Parathyroid adenoma (tissue), 2 donors: Measurements from ENCODE around the gene KCNH5.

ENCODE experiments used
- H2AFZ ChIP-seq: fragments of 300-600 bp; sonication (generic); one replicate; pipeline ENCODE4 v1.7.0; 2017; ENCODE audit warnings: antibody characterized with exemption, mild to moderate bottlenecking
- H3K27ac ChIP-seq: fragments of 300-600 bp; sonication (generic); one replicate; pipeline ENCODE4 v1.7.0; 2017
- H3K27me3 ChIP-seq: fragments of 300-600 bp; sonication (generic); one replicate; pipeline ENCODE4 v1.7.0; 2017; ENCODE audit warnings: low read length; ENCODE audit not compliant: control insufficient read depth, insufficient read depth
- H3K36me3 ChIP-seq: fragments of 300-600 bp; sonication (generic); one replicate; pipeline ENCODE4 v1.7.0; 2017; ENCODE audit warnings: low read length; ENCODE audit not compliant: control insufficient read depth, insufficient read depth
- H3K4me1 ChIP-seq: fragments of 300-600 bp; sonication (generic); one replicate; pipeline ENCODE4 v1.7.0; 2017; ENCODE audit warnings: control low read depth
- H3K4me2 ChIP-seq: fragments of 300-600 bp; sonication (generic); one replicate; pipeline ENCODE4 v1.7.0; 2017; ENCODE audit warnings: low read length
- H3K4me3 ChIP-seq: fragments of 300-600 bp; sonication (generic); one replicate; pipeline ENCODE4 v1.7.0; 2017; ENCODE audit warnings: low read depth, low read length
- H3K79me2 ChIP-seq: fragments of 300-600 bp; sonication (generic); one replicate; pipeline ENCODE4 v1.7.0; 2017; ENCODE audit warnings: control low read depth
- H3K9ac ChIP-seq: fragments of 300-600 bp; sonication (generic); one replicate; pipeline ENCODE4 v1.7.0; 2017; ENCODE audit warnings: mild to moderate bottlenecking
- H3K9me3 ChIP-seq: fragments of 300-600 bp; sonication (generic); one replicate; pipeline ENCODE4 v1.7.0; 2017; ENCODE audit warnings: low read length; ENCODE audit not compliant: control insufficient read depth
- TF ChIP-seq, protein P1 (sequence below): fragments of 300-600 bp; sonication (generic); IDR thresholded peaks from one replicate; pipeline ENCODE4 v1.7.0; 2017; ENCODE audit warnings: antibody characterized with exemption, mild to moderate bottlenecking
- donor health status: primary hyperparathyroidism.

The KCNH5 gene

GRCh38 chr14:62665286-62665685, 380.0 kb downstream of the KCNH5 start:
- Histone ChIP-seq H3K79me2 (no peaks in the 10 kb centered on the region), H3K4me2 (no peak overlapping the region), H3K36me3 (no peaks in the 10 kb centered on the region), H3K4me3 (no peak overlapping the region), H3K27me3 (no peaks in the 10 kb centered on the region), H3K9me3 (no peaks in the 10 kb centered on the region), H3K27ac (no peak overlapping the region), H3K4me1 (no peaks in the 10 kb centered on the region), H2AFZ (no peak overlapping the region), H3K9ac (no peak overlapping the region)
- TF ChIP-seq, protein P1, sequence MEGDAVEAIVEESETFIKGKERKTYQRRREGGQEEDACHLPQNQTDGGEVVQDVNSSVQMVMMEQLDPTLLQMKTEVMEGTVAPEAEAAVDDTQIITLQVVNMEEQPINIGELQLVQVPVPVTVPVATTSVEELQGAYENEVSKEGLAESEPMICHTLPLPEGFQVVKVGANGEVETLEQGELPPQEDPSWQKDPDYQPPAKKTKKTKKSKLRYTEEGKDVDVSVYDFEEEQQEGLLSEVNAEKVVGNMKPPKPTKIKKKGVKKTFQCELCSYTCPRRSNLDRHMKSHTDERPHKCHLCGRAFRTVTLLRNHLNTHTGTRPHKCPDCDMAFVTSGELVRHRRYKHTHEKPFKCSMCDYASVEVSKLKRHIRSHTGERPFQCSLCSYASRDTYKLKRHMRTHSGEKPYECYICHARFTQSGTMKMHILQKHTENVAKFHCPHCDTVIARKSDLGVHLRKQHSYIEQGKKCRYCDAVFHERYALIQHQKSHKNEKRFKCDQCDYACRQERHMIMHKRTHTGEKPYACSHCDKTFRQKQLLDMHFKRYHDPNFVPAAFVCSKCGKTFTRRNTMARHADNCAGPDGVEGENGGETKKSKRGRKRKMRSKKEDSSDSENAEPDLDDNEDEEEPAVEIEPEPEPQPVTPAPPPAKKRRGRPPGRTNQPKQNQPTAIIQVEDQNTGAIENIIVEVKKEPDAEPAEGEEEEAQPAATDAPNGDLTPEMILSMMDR = no peak

GRCh38 chr14:62663456-62663821, 381.8 kb downstream of the KCNH5 start:
- no peak overlapping the region for H3K9ac ChIP-seq
- no peak overlapping the region for H3K4me3 ChIP-seq
- no peak overlapping the region for H3K27ac ChIP-seq

DNA sequence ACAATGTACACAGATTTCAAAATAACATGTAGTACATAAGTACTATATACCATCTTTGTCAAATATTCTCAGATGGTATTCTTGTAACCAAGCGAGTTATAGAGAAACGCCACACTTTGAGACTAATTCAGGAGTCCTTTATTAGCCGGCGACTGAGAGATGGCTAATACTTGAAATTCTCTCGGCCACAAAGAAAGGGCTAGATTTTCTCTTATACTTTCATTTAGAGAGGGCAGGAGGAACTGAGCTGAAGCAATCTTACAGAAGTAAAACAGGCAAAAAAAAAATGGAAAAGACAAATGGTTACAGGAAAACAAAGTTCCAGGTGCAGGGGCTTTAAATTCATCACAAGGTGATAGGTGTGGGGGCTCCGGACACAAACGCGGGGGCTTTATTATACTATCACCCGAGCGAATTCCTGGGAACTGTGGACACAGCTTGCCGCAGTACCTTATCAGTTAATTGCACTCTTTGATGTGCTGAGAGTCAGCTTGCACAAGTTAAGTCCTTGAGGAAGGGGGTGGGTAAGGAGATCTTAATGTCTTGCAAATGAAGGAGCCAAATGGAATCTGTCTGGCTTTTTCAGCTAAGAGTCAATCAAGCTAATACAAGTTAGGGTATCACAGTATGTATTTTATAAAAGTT, 382.3 kb downstream of the KCNH5 start:
- Histone ChIP-seq H3K9ac (no peak overlapping the region), H3K9me3 (no peaks in the 10 kb centered on the region), H3K36me3 (no peaks in the 10 kb centered on the region), H3K27me3 (no peaks in the 10 kb centered on the region), H3K4me2 (no peak overlapping the region), H2AFZ (no peak overlapping the region), H3K79me2 (no peaks in the 10 kb centered on the region), H3K27ac (no peak overlapping the region), H3K4me3 (no peak overlapping the region), H3K4me1 (no peaks in the 10 kb centered on the region)
- TF ChIP-seq, protein P1 = no peak

More at GRCh38 chr14:62663456-62663821, 381.8 kb downstream of the KCNH5 start:
- Histone ChIP-seq H2AFZ (no peak overlapping the region), H3K27me3 (no peaks in the 10 kb centered on the region), H3K79me2 (no peaks in the 10 kb centered on the region), H3K4me1 (no peaks in the 10 kb centered on the region), H3K36me3 (no peaks in the 10 kb centered on the region), H3K9me3 (no peaks in the 10 kb centered on the region), H3K4me2 (no peak overlapping the region)
- TF ChIP-seq, protein P1 = no peak

GRCh38 chr14:62661818-62662217, 383.4 kb downstream of the KCNH5 start:
- H2AFZ ChIP-seq = no peak overlapping the region
- H3K36me3 ChIP-seq = no peaks in the 10 kb centered on the region
- H3K27me3 ChIP-seq = no peaks in the 10 kb centered on the region
- no peak overlapping the region for H3K4me2 ChIP-seq
- H3K27ac ChIP-seq = no peak overlapping the region
- no peaks in the 10 kb centered on the region for H3K9me3 ChIP-seq
- H3K4me1 ChIP-seq = no peaks in the 10 kb centered on the region
- no peak overlapping the region for H3K4me3 ChIP-seq
- H3K9ac ChIP-seq = no peak overlapping the region
- H3K79me2 ChIP-seq = no peaks in the 10 kb centered on the region
- TF ChIP-seq, protein P1 = no peak

GRCh38 chr14:62658631-62659030, 386.6 kb downstream of the KCNH5 start:
- Histone ChIP-seq H3K27ac (no peak overlapping the region), H3K9ac (no peak overlapping the region), H3K36me3 (no peaks in the 10 kb centered on the region), H3K4me2 (no peak overlapping the region), H3K79me2 (no peaks in the 10 kb centered on the region), H3K9me3 (no peaks in the 10 kb centered on the region), H3K4me1 (no peaks in the 10 kb centered on the region), H3K4me3 (no peak overlapping the region), H2AFZ (no peak overlapping the region), H3K27me3 (no peaks in the 10 kb centered on the region)
- TF ChIP-seq, protein P1 = no peak
